CD4-positive, CD25-positive, alpha-beta regulatory T cell (primary cell): ENCODE measurements around the gene LZTFL1. TPM values are rescaled to one million over a fixed set of nuclear protein-coding genes. Genes with fewer than 3 reads are reported as not detected.

Experiments
- ATAC-seq, 2 donors: fragments of 150-1000 bp; cut with Tn5 transposase; one replicate each; pipeline ENCODE4 v1.10.0; 2021; ENCODE audit warnings: low read depth in 2 of 2, moderate number of reproducible peaks in 2 of 2, moderate library complexity in 1 of 2
- DNase-seq, 3 donors: peaks; one replicate each; pipeline versions ENCODE4 v3.0.0 to v3.0.0-alpha.2; 2012 to 2022; ENCODE audit warnings: mixed read lengths in 1 of 3
- H3K27ac ChIP-seq: one replicate; pipeline ENCODE4 v1.7.0; 2013; ENCODE audit warnings: mild to moderate bottlenecking, low read length; ENCODE audit not compliant: insufficient read depth, poor library complexity, severe bottlenecking
- H3K27me3 ChIP-seq: one replicate; pipeline ENCODE4 v1.7.0; 2013; ENCODE audit warnings: low read length; ENCODE audit not compliant: control insufficient read depth, insufficient read depth
- H3K36me3 ChIP-seq: one replicate; pipeline ENCODE4 v1.7.0; 2013; ENCODE audit warnings: mild to moderate bottlenecking, low read length, moderate library complexity; ENCODE audit not compliant: control insufficient read depth, insufficient read depth
- H3K4me1 ChIP-seq: 2 replicates; pipeline ENCODE4 v1.7.0; 2013; ENCODE audit warnings: mild to moderate bottlenecking, low read length; ENCODE audit not compliant: insufficient read depth, control insufficient read depth, poor library complexity, severe bottlenecking
- H3K4me3 ChIP-seq: one replicate; pipeline ENCODE4 v1.7.0; 2013; ENCODE audit warnings: low read depth, mild to moderate bottlenecking, low read length, moderate library complexity
- H3K9me3 ChIP-seq, 2 experiments: 1 replicate in 1 of 2; 2 replicates in 1 of 2; pipeline ENCODE4 v1.7.0; 2013; ENCODE audit warnings: low read length in 2 of 2, mild to moderate bottlenecking in 1 of 2, moderate library complexity in 1 of 2; ENCODE audit not compliant: control insufficient read depth in 2 of 2
- H3K27ac Mint-ChIP-seq, 3 donors: one replicate each; pipeline ENCODE4 v1.8.0; 2020 to 2022; ENCODE audit warnings: mild to moderate bottlenecking in 3 of 3, mixed read lengths in 3 of 3, moderate library complexity in 2 of 3
- H3K27me3 Mint-ChIP-seq: one replicate; pipeline ENCODE4 v1.8.0; 2022; ENCODE audit warnings: mild to moderate bottlenecking, mixed read lengths
- H3K36me3 Mint-ChIP-seq: one replicate; pipeline ENCODE4 v1.8.0; 2020; ENCODE audit warnings: mixed read lengths
- H3K4me1 Mint-ChIP-seq, 4 donors: one replicate each; pipeline ENCODE4 v1.8.0; 2020 to 2022; ENCODE audit warnings: mixed read lengths in 4 of 4, mild to moderate bottlenecking in 1 of 4
- H3K4me3 Mint-ChIP-seq, 4 donors: one replicate each; pipeline ENCODE4 v1.8.0; 2020 to 2022; ENCODE audit warnings: mild to moderate bottlenecking in 4 of 4, mixed read lengths in 4 of 4, moderate library complexity in 3 of 4
- H3K9me3 Mint-ChIP-seq, 7 donors: one replicate each; pipeline ENCODE4 v1.8.0; 2020 to 2022; ENCODE audit warnings: mixed read lengths in 7 of 7, mild to moderate bottlenecking in 3 of 7, moderate library complexity in 2 of 7
- polyA plus RNA-seq, 4 donors: library from polyadenylated mRNA; unstranded; fragments of 300-500 nt; fragmentation: Illumina TruSeq; gene quantifications; one replicate each; pipeline ENCODE4 v1.2.3, GENCODE V29; 2021
- total RNA-seq: library from RNA; stranded (reverse); gene quantifications from one replicate; pipeline ENCODE4 v1.2.3, GENCODE V29; 2022

The LZTFL1 gene
- total and polyA plus RNA-seq, 5 donors from 2014 or later: 6.4 to 14.6 (median 11.1) TPM

DNA sequence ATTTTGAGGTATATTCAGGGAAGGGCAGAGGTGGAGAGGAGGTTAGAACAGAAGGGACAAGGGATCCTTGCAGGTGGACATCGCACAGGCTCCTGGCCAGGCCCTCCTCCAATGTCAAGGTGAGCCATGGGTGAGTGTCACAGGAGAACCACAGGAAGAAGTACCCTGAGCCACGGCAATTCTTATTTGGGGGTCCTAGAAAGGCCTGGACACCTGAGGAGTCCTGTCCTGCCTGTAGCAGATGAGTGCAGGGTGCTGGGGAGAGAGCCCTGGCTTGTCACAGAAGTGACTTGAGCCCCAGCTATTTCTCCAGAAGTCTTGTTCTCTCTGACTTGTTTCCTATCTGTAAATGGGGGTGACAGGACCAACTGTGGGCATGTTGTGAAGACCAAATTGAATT lies 49.9 kb downstream of the LZTFL1 start:
- no peak for ATAC-seq
- Mint-ChIP-seq H3K4me3 (no peak overlapping the region), H3K4me1 (peaks cover 0 to 14% (median 6%) of the 10 kb centered on the region in 4 donors), H3K27me3 (peaks cover 70% of the 10 kb centered on the region), H3K9me3 (peaks cover 0 to 10% (median 3%) of the 10 kb centered on the region in 7 donors), H3K36me3 (no peaks in the 10 kb centered on the region), H3K27ac (no peak overlapping the region)
- no peak overlapping the region for H3K4me3 ChIP-seq
- no peak for DNase-seq
- H3K4me1 ChIP-seq: peaks cover 16% of the 10 kb centered on the region
- peaks cover 7 to 8% of the 10 kb centered on the region in 2 experiments for H3K9me3 ChIP-seq
- H3K36me3 ChIP-seq: no peaks in the 10 kb centered on the region
- peaks cover 37% of the 10 kb centered on the region for H3K27me3 ChIP-seq
- no peak overlapping the region for H3K27ac ChIP-seq

DNA sequence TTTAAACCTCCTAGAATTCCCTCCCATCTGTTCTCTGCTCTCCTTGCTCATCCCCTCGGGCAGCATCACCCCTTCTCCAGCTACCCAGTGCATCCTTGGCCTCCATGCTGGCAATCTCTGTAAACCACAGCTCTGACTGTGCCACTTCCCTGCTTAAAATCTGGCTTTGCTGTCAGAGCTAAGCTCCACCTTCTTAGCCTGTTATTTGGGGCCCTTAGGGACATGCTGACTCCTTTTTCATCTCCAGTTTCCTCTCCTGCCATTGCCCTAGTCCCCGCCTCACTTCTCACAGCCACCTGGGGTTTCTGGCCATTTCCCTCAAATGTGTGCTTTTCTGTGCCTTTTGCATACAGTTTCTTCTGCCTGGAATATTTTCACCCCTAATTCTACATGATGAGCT lies 51.3 kb downstream of the LZTFL1 start:
- no peak for DNase-seq
- Histone ChIP-seq H3K36me3 (no peaks in the 10 kb centered on the region), H3K4me3 (no peak overlapping the region), H3K27me3 (peaks cover 32% of the 10 kb centered on the region), H3K4me1 (peaks cover 3% of the 10 kb centered on the region), H3K9me3 (peaks cover 7 to 8% of the 10 kb centered on the region in 2 experiments), H3K27ac (no peak overlapping the region)
- H3K27me3 Mint-ChIP-seq: peaks cover 60% of the 10 kb centered on the region
- peaks cover 0 to 10% (median 3%) of the 10 kb centered on the region in 7 donors for H3K9me3 Mint-ChIP-seq
- no peaks in the 10 kb centered on the region for H3K36me3 Mint-ChIP-seq
- no peak overlapping the region for H3K27ac Mint-ChIP-seq
- H3K4me1 Mint-ChIP-seq: peaks cover 0 to 6% (median 4%) of the 10 kb centered on the region in 4 donors
- no peak overlapping the region for H3K4me3 Mint-ChIP-seq
- no peak for ATAC-seq

DNA sequence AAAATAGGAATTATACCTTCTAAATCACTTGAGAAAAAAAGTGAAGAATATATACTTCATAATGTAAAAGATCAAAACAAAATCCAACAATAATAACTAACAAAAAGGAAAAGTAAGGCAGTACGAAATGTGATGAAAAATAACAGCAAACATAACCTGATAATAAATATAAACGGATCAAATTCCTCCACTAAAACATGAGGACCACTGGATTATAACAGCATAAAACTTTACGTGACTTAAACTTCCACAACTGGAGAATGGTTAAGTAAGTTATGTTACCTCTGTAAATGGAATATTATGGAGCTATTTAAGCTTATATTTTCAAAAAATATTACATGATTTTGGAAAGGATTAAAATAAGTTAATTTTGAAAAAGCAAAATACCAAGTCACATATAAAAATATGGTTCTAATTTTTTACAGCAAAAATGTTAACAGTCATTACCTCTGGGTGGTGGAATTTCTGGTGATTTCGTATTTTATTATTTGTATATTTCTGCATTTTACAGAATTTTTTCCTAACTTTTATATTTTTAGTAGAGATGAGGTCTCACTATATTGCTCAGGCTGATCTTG lies 52.6 kb downstream of the LZTFL1 start:
- Histone ChIP-seq H3K9me3 (peaks cover 7 to 8% of the 10 kb centered on the region in 2 experiments), H3K27me3 (peaks cover 20% of the 10 kb centered on the region), H3K27ac (no peak overlapping the region), H3K4me1 (no peaks in the 10 kb centered on the region), H3K36me3 (no peaks in the 10 kb centered on the region), H3K4me3 (no peak overlapping the region)
- H3K36me3 Mint-ChIP-seq: no peaks in the 10 kb centered on the region
- no peak overlapping the region for H3K4me3 Mint-ChIP-seq
- H3K27ac Mint-ChIP-seq: no peak overlapping the region
- H3K27me3 Mint-ChIP-seq: peaks cover 57% of the 10 kb centered on the region
- ATAC-seq (no peak), DNase-seq (no peak)
- no peaks in the 10 kb centered on the region for H3K4me1 Mint-ChIP-seq
- H3K9me3 Mint-ChIP-seq: peaks cover 0 to 19% (median 5%) of the 10 kb centered on the region in 7 donors

DNA sequence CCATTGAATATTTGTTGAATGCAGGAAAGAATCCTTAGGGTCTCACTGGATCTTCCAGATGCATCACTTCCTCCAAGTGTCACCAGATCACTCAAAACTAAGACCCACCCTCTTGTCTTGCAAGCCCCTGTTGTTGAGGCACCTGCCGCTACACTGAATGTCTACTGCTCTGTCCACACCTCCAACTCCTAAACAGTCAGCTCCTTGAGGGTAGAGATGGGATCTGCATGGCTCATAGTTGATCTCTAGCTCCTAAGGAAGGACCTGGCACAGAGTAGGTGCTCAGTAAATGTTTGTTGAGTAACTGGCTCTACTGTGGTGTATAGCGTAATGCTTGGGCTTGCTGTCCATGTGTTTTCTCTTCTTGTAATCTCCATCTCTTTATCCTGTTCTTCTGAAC lies 54.4 kb downstream of the LZTFL1 start:
- peaks cover 42% of the 10 kb centered on the region for H3K27me3 Mint-ChIP-seq

DNA sequence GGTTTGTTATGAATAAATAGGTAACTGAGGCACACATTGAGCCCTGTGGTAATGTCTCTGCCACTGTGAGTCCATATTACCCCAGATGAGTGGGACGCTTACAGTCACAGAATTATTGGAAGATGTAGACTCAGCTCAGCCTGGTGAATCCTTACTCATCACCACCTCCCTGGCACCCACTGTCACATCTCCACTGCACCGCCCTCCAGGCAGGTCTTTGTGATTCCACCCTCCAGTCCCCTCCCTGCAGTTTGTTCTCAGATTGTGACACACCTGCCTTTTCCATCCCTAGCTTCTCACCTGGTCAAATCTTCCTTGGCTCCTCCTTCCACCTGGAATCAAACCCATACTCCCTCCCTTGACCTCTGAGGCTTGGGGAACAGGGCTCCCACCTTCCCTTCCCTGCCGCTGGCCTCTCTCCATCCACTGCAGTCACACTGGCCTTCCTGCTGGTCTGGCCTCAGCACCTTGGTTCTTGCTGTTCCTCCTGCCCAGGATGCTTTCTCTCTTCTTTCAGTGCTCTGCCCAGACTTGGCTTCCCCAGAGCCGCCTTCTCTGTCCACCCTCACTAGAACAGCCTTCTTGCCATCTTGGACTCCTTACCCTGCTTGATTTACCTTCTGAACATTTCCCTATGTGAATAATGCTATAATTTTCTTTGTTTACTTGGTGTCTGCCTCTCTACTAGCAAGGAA lies 55.0 kb downstream of the LZTFL1 start:
- no peak overlapping the region for H3K27ac Mint-ChIP-seq
- Histone ChIP-seq H3K36me3 (no peaks in the 10 kb centered on the region), H3K27ac (no peak overlapping the region), H3K4me1 (no peaks in the 10 kb centered on the region), H3K4me3 (no peak overlapping the region), H3K9me3 (peaks cover 7 to 8% of the 10 kb centered on the region in 2 experiments), H3K27me3 (peaks cover 8% of the 10 kb centered on the region)
- peaks cover 41% of the 10 kb centered on the region for H3K27me3 Mint-ChIP-seq
- no peaks in the 10 kb centered on the region for H3K36me3 Mint-ChIP-seq
- ATAC-seq (no peak), DNase-seq (no peak)
- no peaks in the 10 kb centered on the region for H3K4me1 Mint-ChIP-seq
- peaks cover 0 to 21% (median 5%) of the 10 kb centered on the region in 7 donors for H3K9me3 Mint-ChIP-seq
- no peak overlapping the region for H3K4me3 Mint-ChIP-seq

More for the DNA sequence above, 54.4 kb downstream of the LZTFL1 start:
- Mint-ChIP-seq H3K36me3 (no peaks in the 10 kb centered on the region), H3K4me3 (no peak overlapping the region), H3K9me3 (peaks cover 0 to 21% (median 5%) of the 10 kb centered on the region in 7 donors), H3K4me1 (no peaks in the 10 kb centered on the region), H3K27ac (no peak overlapping the region)
- H3K36me3 ChIP-seq: no peaks in the 10 kb centered on the region
- no peak overlapping the region for H3K4me3 ChIP-seq
- H3K27me3 ChIP-seq: peaks cover 8% of the 10 kb centered on the region
- ATAC-seq (no peak), DNase-seq (no peak)
- no peak overlapping the region for H3K27ac ChIP-seq
- peaks cover 7 to 8% of the 10 kb centered on the region in 2 experiments for H3K9me3 ChIP-seq
- H3K4me1 ChIP-seq: no peaks in the 10 kb centered on the region

DNA sequence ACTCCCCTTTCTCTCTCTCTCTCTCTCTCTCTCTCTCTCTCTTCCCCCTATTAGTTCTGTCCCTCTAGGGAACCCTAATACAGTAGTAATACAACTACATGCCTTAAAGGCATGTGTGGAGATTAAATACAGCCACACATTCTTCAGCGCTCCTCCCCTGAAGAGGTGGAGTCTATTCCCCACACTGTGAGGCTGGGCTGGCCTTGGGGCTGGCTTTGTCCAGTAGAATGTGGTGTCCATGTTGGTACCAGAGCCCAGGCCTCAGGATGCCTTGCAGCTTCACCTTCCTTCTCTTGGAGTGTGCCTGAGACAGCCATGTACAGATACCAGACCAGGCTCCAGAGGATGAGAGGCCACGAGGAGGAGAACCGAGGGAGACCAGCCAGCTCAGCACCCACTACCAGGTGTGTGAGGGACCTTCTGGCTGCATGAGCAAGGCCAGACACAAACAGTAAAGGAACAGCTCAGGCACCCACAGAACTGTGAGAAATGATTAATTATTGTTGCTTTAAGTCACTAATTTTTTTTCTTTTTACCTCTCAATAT lies 56.2 kb downstream of the LZTFL1 start:
- no peak overlapping the region for H3K27ac ChIP-seq
- H3K4me1 ChIP-seq: no peaks in the 10 kb centered on the region
- peaks cover 7 to 8% of the 10 kb centered on the region in 2 experiments for H3K9me3 ChIP-seq
- H3K27me3 Mint-ChIP-seq: peaks cover 32% of the 10 kb centered on the region
- H3K36me3 ChIP-seq: no peaks in the 10 kb centered on the region
- H3K4me3 Mint-ChIP-seq: no peak overlapping the region
- H3K27ac Mint-ChIP-seq: no peak overlapping the region
- ATAC-seq: no peak
- no peaks in the 10 kb centered on the region for H3K4me1 Mint-ChIP-seq
- peaks cover 0 to 21% (median 5%) of the 10 kb centered on the region in 7 donors for H3K9me3 Mint-ChIP-seq
- H3K27me3 ChIP-seq: peaks cover 8% of the 10 kb centered on the region
- H3K36me3 Mint-ChIP-seq: no peaks in the 10 kb centered on the region
- DNase-seq: no peak
- no peak overlapping the region for H3K4me3 ChIP-seq

DNA sequence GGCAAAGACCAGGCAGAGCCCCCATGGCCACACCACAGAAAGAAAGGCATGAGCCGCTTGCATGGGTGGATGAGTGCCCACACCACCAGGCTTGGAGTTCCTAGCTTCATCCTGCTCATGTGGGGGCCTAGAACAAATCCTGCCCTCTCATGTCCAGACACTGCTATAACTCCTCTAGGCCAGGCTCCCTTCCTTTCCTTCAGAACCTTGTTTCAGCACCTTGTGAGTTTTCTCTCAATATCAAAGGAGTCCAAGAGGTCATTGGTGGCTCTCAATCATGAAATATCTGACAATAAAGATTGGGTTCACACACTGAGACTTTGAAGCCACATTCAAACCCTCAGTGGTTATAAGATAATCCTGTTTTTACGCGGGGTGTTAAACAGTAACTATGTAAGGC lies 58.3 kb downstream of the LZTFL1 start:
- Mint-ChIP-seq H3K27me3 (peaks cover 15% of the 10 kb centered on the region), H3K9me3 (peaks cover 0 to 11% (median 2%) of the 10 kb centered on the region in 7 donors), H3K4me1 (no peaks in the 10 kb centered on the region), H3K27ac (no peak overlapping the region), H3K36me3 (no peaks in the 10 kb centered on the region), H3K4me3 (no peak overlapping the region)
- no peaks in the 10 kb centered on the region for H3K4me1 ChIP-seq
- H3K27me3 ChIP-seq: peaks cover 6% of the 10 kb centered on the region
- H3K27ac ChIP-seq: no peak overlapping the region
- DNase-seq: no peak
- H3K4me3 ChIP-seq: no peak overlapping the region
- no peak for ATAC-seq
- no peaks in the 10 kb centered on the region for H3K9me3 ChIP-seq
- H3K36me3 ChIP-seq: no peaks in the 10 kb centered on the region
